ENCODE results near the gene GSTM2. TPM values are rescaled to one million over a fixed set of nuclear protein-coding genes. Genes with fewer than 3 reads are reported as not detected.

GSTM2 gene
- total RNA-seq, 2 experiments from 2014 or later = 0.38 to 0.76 TPM

DNA sequence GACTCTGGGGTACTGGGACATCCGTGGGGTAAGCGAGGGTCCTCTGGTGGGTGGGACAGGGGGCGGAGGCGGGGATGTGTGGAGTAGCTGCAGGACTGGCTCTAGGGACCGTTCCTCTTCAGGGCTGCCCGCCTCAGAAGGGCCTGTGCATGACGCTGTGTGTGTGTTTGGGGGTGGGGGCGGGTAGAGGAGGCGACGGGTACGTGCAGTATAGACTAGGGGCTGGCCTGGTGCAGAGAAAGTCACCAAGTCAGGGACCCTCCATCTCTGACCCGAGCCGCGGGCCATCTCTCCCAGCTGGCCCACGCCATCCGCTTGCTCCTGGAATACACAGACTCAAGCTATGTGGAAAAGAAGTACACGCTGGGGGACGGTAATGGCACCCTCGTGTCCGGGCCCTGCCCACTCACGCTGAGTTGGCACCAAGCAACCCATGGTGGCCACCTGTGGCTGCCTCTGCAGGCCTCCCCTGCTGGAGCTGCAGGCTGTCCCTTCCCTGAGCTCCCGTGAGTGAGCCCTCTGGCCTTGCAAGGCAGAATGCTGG lies 44.5 kb downstream of the GSTM2 start:
- Histone ChIP-seq H2AFZ (ENCODE audit: low read length) (no peak overlapping the region), H3K79me2 (ENCODE audit: insufficient read depth, low read depth, low read length) (no peaks in the 10 kb centered on the region), H3K27ac (ENCODE audit: low read depth, low read length, poor library complexity, severe bottlenecking) (no peak overlapping the region), H3K36me3 (ENCODE audit: insufficient read depth, low read length) (no peaks in the 10 kb centered on the region), H4K20me1 (ENCODE audit: insufficient read depth, low read length) (no peaks in the 10 kb centered on the region), H3K9me3 (ENCODE audit: low read length) (no peaks in the 10 kb centered on the region), H3K4me2 (ENCODE audit: low read length) (no peak overlapping the region), H3K9me2 (ENCODE audit: insufficient read depth, low read length) (no peaks in the 10 kb centered on the region), H3K4me3 (ENCODE audit: low read depth, low read length, poor library complexity, severe bottlenecking) (no peak overlapping the region), H3K4me1 (ENCODE audit: insufficient read depth, low read length, poor library complexity, severe bottlenecking) (no peaks in the 10 kb centered on the region)
- no TSS peak for BruUV-seq (replicated peaks)
- no peak for DNase-seq (ENCODE audit: low spot score)
- CTCF ChIA-PET (ENCODE audit: unreplicated experiment) = no interaction called here
- intact Hi-C loops (cut with micrococcal nuclease; ENCODE audit: unreplicated experiment) = no loop called here
- TF ChIP-seq, protein P1, sequence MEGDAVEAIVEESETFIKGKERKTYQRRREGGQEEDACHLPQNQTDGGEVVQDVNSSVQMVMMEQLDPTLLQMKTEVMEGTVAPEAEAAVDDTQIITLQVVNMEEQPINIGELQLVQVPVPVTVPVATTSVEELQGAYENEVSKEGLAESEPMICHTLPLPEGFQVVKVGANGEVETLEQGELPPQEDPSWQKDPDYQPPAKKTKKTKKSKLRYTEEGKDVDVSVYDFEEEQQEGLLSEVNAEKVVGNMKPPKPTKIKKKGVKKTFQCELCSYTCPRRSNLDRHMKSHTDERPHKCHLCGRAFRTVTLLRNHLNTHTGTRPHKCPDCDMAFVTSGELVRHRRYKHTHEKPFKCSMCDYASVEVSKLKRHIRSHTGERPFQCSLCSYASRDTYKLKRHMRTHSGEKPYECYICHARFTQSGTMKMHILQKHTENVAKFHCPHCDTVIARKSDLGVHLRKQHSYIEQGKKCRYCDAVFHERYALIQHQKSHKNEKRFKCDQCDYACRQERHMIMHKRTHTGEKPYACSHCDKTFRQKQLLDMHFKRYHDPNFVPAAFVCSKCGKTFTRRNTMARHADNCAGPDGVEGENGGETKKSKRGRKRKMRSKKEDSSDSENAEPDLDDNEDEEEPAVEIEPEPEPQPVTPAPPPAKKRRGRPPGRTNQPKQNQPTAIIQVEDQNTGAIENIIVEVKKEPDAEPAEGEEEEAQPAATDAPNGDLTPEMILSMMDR (conservative IDR thresholded peaks at IDR 0.05; ENCODE audit: low read length) = no peak
- no peak for TF ChIP-seq EZH2phosphoT487 (IDR thresholded peaks at IDR 0.05; ENCODE audit: borderline replicate concordance, low read depth, low read length)
- POLR2A ChIA-PET = no interaction called here

- no peak for DNase-seq (ENCODE audit: low spot score)
- Histone ChIP-seq H3K4me3 (ENCODE audit: low read depth, low read length, poor library complexity, severe bottlenecking) (no peak overlapping the region), H4K20me1 (ENCODE audit: insufficient read depth, low read length) (no peaks in the 10 kb centered on the region), H3K4me2 (ENCODE audit: low read length) (no peak overlapping the region), H3K36me3 (ENCODE audit: insufficient read depth, low read length) (no peaks in the 10 kb centered on the region), H3K79me2 (ENCODE audit: insufficient read depth, low read depth, low read length) (no peaks in the 10 kb centered on the region), H2AFZ (ENCODE audit: low read length) (no peak overlapping the region), H3K4me1 (ENCODE audit: insufficient read depth, low read length, poor library complexity, severe bottlenecking) (no peaks in the 10 kb centered on the region), H3K9me2 (ENCODE audit: insufficient read depth, low read length) (no peaks in the 10 kb centered on the region), H3K27ac (ENCODE audit: low read depth, low read length, poor library complexity, severe bottlenecking) (no peak overlapping the region), H3K9me3 (ENCODE audit: low read length) (no peaks in the 10 kb centered on the region)
- ChIA-PET CTCF (ENCODE audit: unreplicated experiment) (no interaction called here), POLR2A (interaction anchor here (0.6 kb wide), 1 partner anchor 37 kb away, joined by 3 read pairs; no protein-coding TSS in a partner anchor)
- no TSS peak for BruUV-seq (replicated peaks)
- intact Hi-C loops (cut with micrococcal nuclease; ENCODE audit: unreplicated experiment) = no loop called here
- TF ChIP-seq, protein P1 (conservative IDR thresholded peaks at IDR 0.05; ENCODE audit: low read length) = no peak
- TF ChIP-seq EZH2phosphoT487 (IDR thresholded peaks at IDR 0.05; ENCODE audit: borderline replicate concordance, low read depth, low read length) = no peak
These were observed 45.8 kb downstream of the GSTM2 start for GRCh38 chr1:109713636-109714035.

- no peaks in the 10 kb centered on the region for H3K9me3 ChIP-seq (ENCODE audit: low read length)
- no peaks in the 10 kb centered on the region for H3K36me3 ChIP-seq (ENCODE audit: insufficient read depth, low read length)
- no peaks in the 10 kb centered on the region for H3K4me1 ChIP-seq (ENCODE audit: insufficient read depth, low read length, poor library complexity, severe bottlenecking)
- H2AFZ ChIP-seq (ENCODE audit: low read length) = no peak overlapping the region
- POLR2A ChIA-PET = no interaction called here
- H3K79me2 ChIP-seq (ENCODE audit: insufficient read depth, low read depth, low read length) = no peaks in the 10 kb centered on the region
- H3K4me3 ChIP-seq (ENCODE audit: low read depth, low read length, poor library complexity, severe bottlenecking) = no peak overlapping the region
- no peaks in the 10 kb centered on the region for H4K20me1 ChIP-seq (ENCODE audit: insufficient read depth, low read length)
- H3K27ac ChIP-seq (ENCODE audit: low read depth, low read length, poor library complexity, severe bottlenecking) = no peak overlapping the region
- CTCF ChIA-PET (ENCODE audit: unreplicated experiment) = no interaction called here
- no peak for TF ChIP-seq EZH2phosphoT487 (IDR thresholded peaks at IDR 0.05; ENCODE audit: borderline replicate concordance, low read depth, low read length)
- TF ChIP-seq, protein P1 (conservative IDR thresholded peaks at IDR 0.05; ENCODE audit: low read length) = no peak
- H3K4me2 ChIP-seq (ENCODE audit: low read length) = no peak overlapping the region
- intact Hi-C loops (cut with micrococcal nuclease; ENCODE audit: unreplicated experiment) = no loop called here
- no peaks in the 10 kb centered on the region for H3K9me2 ChIP-seq (ENCODE audit: insufficient read depth, low read length)
- no TSS peak for BruUV-seq (replicated peaks)
- DNase-seq (ENCODE audit: low spot score) = no peak
These were observed 47.0 kb downstream of the GSTM2 start for GRCh38 chr1:109714661-109715372.
